ENCODE results near the gene C8G. TPM values are rescaled to one million over a fixed set of nuclear protein-coding genes. Genes with fewer than 3 reads are reported as not detected.

The C8G gene
- total RNA-seq, 1 experiment from 2014 or later, result 0.85 TPM

- no peak for TF ChIP-seq ZNF532 (CRISPR knock-in tag; IDR thresholded peaks at IDR 0.05; ENCODE audit: borderline replicate concordance)
- no peak for TF ChIP-seq NR2C2 (CRISPR knock-in tag; IDR thresholded peaks at IDR 0.05)
These were observed 42.7 kb upstream of the C8G start (continued) for GRCh38 chr9:136902259-136902821.

GRCh38 chr9:136903041-136903554 lies 41.9 kb upstream of the C8G start:
- no peak overlapping the region for H3K27ac Mint-ChIP-seq
- H3K9me3 Mint-ChIP-seq, result no peaks in the 10 kb centered on the region
- H3K27me3 Mint-ChIP-seq (ENCODE audit: low read depth), result no peaks in the 10 kb centered on the region
- ChIA-PET CTCF (no interaction called here), POLR2A (no interaction called here)
- H3K4me3 Mint-ChIP-seq, result no peak overlapping the region
- TF ChIP-seq RELA (CRISPR knock-in tag; IDR thresholded peaks at IDR 0.05; ENCODE audit: borderline replicate concordance), result no peak
- no peak for TF ChIP-seq ZBTB21 (CRISPR knock-in tag; IDR thresholded peaks at IDR 0.05; ENCODE audit: borderline replicate concordance)
- no peak for TF ChIP-seq GTF2I (CRISPR knock-in tag; conservative IDR thresholded peaks at IDR 0.05)
- TF ChIP-seq SP1 (CRISPR knock-in tag; conservative IDR thresholded peaks at IDR 0.05), result no peak
- TF ChIP-seq NR1H2 (CRISPR knock-in tag; IDR thresholded peaks at IDR 0.05), result no peak
- ATAC-seq (no peak), DNase-seq (ENCODE audit: low spot score) (no peak)
- H3K36me3 Mint-ChIP-seq, result peaks cover 43% of the 10 kb centered on the region
- H3K4me1 Mint-ChIP-seq, result no peaks in the 10 kb centered on the region

- Mint-ChIP-seq H3K36me3 (peaks cover 43% of the 10 kb centered on the region), H3K27me3 (ENCODE audit: low read depth) (no peaks in the 10 kb centered on the region), H3K27ac (no peak overlapping the region; the same call in 1 of the 2 replicates), H3K4me1 (no peaks in the 10 kb centered on the region), H3K4me3 (no peak overlapping the region), H3K9me3 (no peaks in the 10 kb centered on the region)
- CTCF ChIA-PET, result no interaction called here
- no peak for ATAC-seq
- POLR2A ChIA-PET, result no interaction called here
- no peak for DNase-seq (ENCODE audit: low spot score)
- TF ChIP-seq NFATC4 (CRISPR knock-in tag; IDR thresholded peaks at IDR 0.05) (no peak), ZNF219 (CRISPR knock-in tag; IDR thresholded peaks at IDR 0.05; ENCODE audit: borderline replicate concordance) (no peak), HMGXB4 (CRISPR knock-in tag; IDR thresholded peaks at IDR 0.05) (no peak), TEAD1 (CRISPR knock-in tag; IDR thresholded peaks at IDR 0.05) (no peak), ATF3 (CRISPR knock-in tag; conservative IDR thresholded peaks at IDR 0.05) (no peak), NFYB (CRISPR knock-in tag; conservative IDR thresholded peaks at IDR 0.05; ENCODE audit: low read depth) (no peak), ZNF121 (CRISPR knock-in tag; IDR thresholded peaks at IDR 0.05) (no peak), ETV6 (CRISPR knock-in tag; IDR thresholded peaks at IDR 0.05) (no peak), ZNF138 (CRISPR knock-in tag; conservative IDR thresholded peaks at IDR 0.05) (no peak), JAZF1 (CRISPR knock-in tag; IDR thresholded peaks at IDR 0.05) (no peak), ZNF532 (CRISPR knock-in tag; IDR thresholded peaks at IDR 0.05; ENCODE audit: borderline replicate concordance) (no peak), E2F1 (CRISPR knock-in tag; IDR thresholded peaks at IDR 0.05) (no peak), CBFB (CRISPR knock-in tag; IDR thresholded peaks at IDR 0.05; ENCODE audit: low read depth) (no peak), ESRRA (CRISPR knock-in tag; IDR thresholded peaks at IDR 0.05; ENCODE audit: borderline replicate concordance) (no peak)
- TF ChIP-seq, protein P1, sequence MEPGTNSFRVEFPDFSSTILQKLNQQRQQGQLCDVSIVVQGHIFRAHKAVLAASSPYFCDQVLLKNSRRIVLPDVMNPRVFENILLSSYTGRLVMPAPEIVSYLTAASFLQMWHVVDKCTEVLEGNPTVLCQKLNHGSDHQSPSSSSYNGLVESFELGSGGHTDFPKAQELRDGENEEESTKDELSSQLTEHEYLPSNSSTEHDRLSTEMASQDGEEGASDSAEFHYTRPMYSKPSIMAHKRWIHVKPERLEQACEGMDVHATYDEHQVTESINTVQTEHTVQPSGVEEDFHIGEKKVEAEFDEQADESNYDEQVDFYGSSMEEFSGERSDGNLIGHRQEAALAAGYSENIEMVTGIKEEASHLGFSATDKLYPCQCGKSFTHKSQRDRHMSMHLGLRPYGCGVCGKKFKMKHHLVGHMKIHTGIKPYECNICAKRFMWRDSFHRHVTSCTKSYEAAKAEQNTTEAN (CRISPR knock-in tag; IDR thresholded peaks at IDR 0.05), result no peak
These were observed 38.8 kb upstream of the C8G start for GRCh38 chr9:136906266-136906665.

Data from WTC11 (cell line).